Smooth muscle cell (in vitro differentiated cells): ENCODE data around the gene SHROOM2. TPM values are rescaled to one million over a fixed set of nuclear protein-coding genes. Genes with fewer than 3 reads are reported as not detected.
"Not testable (repeated sequence)": the region's sequence is repeated elsewhere in the genome, so short reads cannot be mapped to it uniquely, and the experiment has no call there.

ENCODE experiments used
- DNase-seq: peaks from one replicate; lab custom pipeline; 2025; ENCODE audit not compliant: unreplicated experiment; lab: John Stamatoyannopoulos, UW
- H2AFZ ChIP-seq: fragments of 200-600 bp; sonication (generic); 2 replicates; pipeline ENCODE4 v1.6.0; 2016; ENCODE audit warnings: antibody characterized with exemption, low read depth, mild to moderate bottlenecking
- H3F3A ChIP-seq: fragments of 200-600 bp; sonication (generic); 2 replicates; pipeline ENCODE4 v1.6.0; 2017; ENCODE audit warnings: antibody characterized with exemption, low read depth
- H3K27ac ChIP-seq: fragments of 200-600 bp; sonication (generic); 2 replicates; pipeline ENCODE4 v1.5.1; 2016; ENCODE audit warnings: low read depth, mild to moderate bottlenecking
- H3K27me3 ChIP-seq: fragments of 200-600 bp; sonication (generic); 2 replicates; pipeline ENCODE4 v1.6.1; 2016; ENCODE audit warnings: low read depth, mild to moderate bottlenecking
- H3K36me3 ChIP-seq: fragments of 200-600 bp; sonication (generic); 2 replicates; pipeline ENCODE4 v1.5.1; 2016; ENCODE audit warnings: low read depth
- H3K4me1 ChIP-seq: fragments of 200-600 bp; sonication (generic); 2 replicates; pipeline ENCODE4 v1.5.1; 2016; ENCODE audit warnings: low read depth
- H3K4me2 ChIP-seq: fragments of 200-600 bp; sonication (generic); 2 replicates; pipeline ENCODE4 v1.6.0; 2016; ENCODE audit warnings: mild to moderate bottlenecking
- H3K4me3 ChIP-seq: fragments of 200-600 bp; sonication (generic); 2 replicates; pipeline ENCODE4 v1.5.1; 2016; ENCODE audit warnings: mild to moderate bottlenecking
- H3K79me2 ChIP-seq: fragments of 200-600 bp; sonication (generic); 2 replicates; pipeline ENCODE4 v1.6.0; 2016; ENCODE audit warnings: low read depth, mild to moderate bottlenecking
- H3K9ac ChIP-seq: fragments of 200-600 bp; sonication (generic); 2 replicates; pipeline ENCODE4 v1.6.0; 2016; ENCODE audit warnings: low read depth
- H3K9me3 ChIP-seq: fragments of 200-600 bp; sonication (generic); replicated peaks from 2 replicates; pipeline ENCODE4 v1.5.1; 2016; ENCODE audit warnings: low read depth
- H4K20me1 ChIP-seq: fragments of 200-600 bp; sonication (generic); 2 replicates; pipeline ENCODE4 v1.6.0; 2016; ENCODE audit warnings: low read depth
- CTCF ChIP-seq: fragments of 200-600 bp; sonication (generic); IDR thresholded peaks from 2 replicates; pipeline ENCODE4 v1.5.1; 2017; ENCODE audit warnings: borderline replicate concordance, mild to moderate bottlenecking, antibody characterized with exemption; ENCODE audit not compliant: insufficient read depth, poor library complexity, severe bottlenecking
- WGBS: methylation state at CpG from one replicate; pipeline ENCODE4 v1.1.7; 2016; ENCODE audit warnings: low lambda C conversion rate; 5-methylcytosine and 5-hydroxymethylcytosine counted together
- polyA plus RNA-seq: library from polyadenylated mRNA; unstranded; fragments of >200 nt; fragmentation: Nextera tagmentation; extraction: Ambion mirVana; gene quantifications from 2 replicates; pipeline ENCODE4 v1.2.1, GENCODE V29; 2016
- total RNA-seq: library from RNA; depleted of rRNA; stranded (reverse); fragments of >200 nt; gene quantifications from 2 replicates; pipeline ENCODE4 v1.2.3, GENCODE V29; 2014

The SHROOM2 gene
- total and polyA plus RNA-seq, 2 experiments from 2014 or later = 5.5 to 8.9 TPM

DNA sequence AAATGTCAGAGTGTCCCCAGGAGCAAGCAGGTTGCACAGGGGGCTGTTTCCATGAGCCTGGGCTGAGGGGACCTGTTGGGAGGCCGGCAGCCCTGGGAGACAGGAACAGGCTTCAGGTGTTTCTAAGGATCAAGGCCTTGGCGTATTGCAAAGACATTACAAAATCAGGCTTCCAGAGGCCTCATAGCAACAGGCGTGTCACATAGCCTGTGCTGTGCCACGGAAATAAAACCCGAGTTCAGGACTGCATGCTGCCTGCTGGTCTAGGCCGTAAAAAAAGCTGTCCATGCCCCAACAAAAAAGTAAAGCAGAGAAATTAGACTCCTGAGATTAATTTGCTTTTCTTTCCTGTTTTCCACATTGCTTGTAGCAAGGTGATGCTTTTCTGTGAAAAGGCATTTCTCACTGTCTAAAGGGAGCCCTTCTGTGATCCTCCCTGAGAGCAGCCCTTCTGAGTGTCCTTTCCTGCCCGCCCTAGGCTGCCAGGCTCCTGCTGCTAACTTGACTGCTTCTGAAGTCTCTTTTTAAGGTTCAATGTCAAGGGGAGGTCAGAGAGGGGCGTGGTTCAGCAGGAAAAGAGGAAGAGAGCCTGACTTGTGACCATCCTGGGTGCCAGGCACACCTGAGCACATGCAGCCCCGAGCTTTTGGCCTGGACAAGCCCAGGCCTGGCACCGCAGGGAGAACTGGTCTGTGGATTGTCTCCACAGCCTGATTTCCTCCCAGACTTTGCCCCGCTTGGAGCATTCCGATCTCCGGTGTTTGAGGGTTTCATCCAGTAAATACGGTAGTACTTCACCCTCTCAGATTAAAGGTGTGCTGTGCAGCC is 21.3 kb downstream of the SHROOM2 start:
- Histone ChIP-seq H4K20me1 (no peaks in the 10 kb centered on the region), H2AFZ (no peak overlapping the region), H3K27me3 (no peaks in the 10 kb centered on the region), H3K79me2 (no peaks in the 10 kb centered on the region), H3F3A (no peaks in the 10 kb centered on the region), H3K36me3 (no peaks in the 10 kb centered on the region), H3K9ac (no peak overlapping the region), H3K4me1 (no peaks in the 10 kb centered on the region), H3K4me2 (no peak overlapping the region), H3K4me3 (no peak overlapping the region), H3K9me3 (no peaks in the 10 kb centered on the region), H3K27ac (no peak overlapping the region)
- 80% methylated on average over 14 of the region's 14 CpGs for WGBS
- TF ChIP-seq CTCF = no peak
- DNase-seq = no peak

DNA sequence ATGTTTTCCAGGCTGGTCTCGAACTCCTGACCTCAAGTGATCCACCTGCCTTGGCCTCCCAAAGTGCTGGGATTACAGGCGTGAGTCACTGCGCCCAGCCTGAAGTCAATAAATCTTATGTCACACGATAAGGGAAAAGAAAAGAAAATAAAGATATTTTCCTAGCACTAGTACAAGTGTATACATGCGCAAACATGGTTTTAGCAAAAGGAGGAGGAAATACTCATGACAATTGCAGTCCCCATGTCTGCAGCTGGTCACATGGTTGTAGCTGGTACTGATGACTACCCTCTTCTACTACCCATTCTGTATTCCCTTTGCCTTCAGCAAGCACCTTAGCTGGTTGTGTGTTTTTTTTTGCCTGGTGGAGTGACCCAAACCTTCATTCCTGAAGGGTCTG is 23.6 kb downstream of the SHROOM2 start:
- H4K20me1 ChIP-seq, H3K9me3 ChIP-seq, H3K4me1 ChIP-seq, H2AFZ ChIP-seq, DNase-seq, H3K27me3 ChIP-seq, H3K9ac ChIP-seq, H3F3A ChIP-seq, H3K27ac ChIP-seq, H3K4me2 ChIP-seq, H3K79me2 ChIP-seq, H3K36me3 ChIP-seq, H3K4me3 ChIP-seq: not testable (repeated sequence)
- WGBS = 90% methylated on average over 5 of the region's 5 CpGs

DNA sequence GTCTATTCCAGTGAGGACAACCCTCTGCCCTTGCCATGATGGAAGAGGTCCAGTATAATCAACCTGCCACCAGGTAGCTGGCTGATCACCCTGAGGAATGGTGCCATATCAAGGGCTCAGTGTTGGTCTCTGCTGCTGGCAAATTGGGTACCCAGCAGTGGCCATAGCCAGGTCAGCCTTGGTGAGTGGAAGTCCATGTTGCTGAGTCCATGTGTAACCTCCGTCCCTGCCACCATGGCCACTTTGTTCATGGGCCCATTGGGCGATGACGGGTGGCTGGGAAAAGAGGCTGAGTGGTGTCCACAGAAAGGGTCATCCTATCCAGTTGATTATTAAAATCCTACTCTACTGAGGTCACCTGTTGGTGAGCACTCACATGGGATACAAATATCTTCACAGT is 24.9 kb downstream of the SHROOM2 start:
- WGBS = 88% methylated on average over 3 of the region's 3 CpGs
- not testable (repeated sequence) for H3K4me1 ChIP-seq, H3K27me3 ChIP-seq, H3K4me2 ChIP-seq, H2AFZ ChIP-seq, H3F3A ChIP-seq, H3K4me3 ChIP-seq, H4K20me1 ChIP-seq, DNase-seq, H3K9ac ChIP-seq, H3K79me2 ChIP-seq, H3K9me3 ChIP-seq, H3K36me3 ChIP-seq, H3K27ac ChIP-seq

DNA sequence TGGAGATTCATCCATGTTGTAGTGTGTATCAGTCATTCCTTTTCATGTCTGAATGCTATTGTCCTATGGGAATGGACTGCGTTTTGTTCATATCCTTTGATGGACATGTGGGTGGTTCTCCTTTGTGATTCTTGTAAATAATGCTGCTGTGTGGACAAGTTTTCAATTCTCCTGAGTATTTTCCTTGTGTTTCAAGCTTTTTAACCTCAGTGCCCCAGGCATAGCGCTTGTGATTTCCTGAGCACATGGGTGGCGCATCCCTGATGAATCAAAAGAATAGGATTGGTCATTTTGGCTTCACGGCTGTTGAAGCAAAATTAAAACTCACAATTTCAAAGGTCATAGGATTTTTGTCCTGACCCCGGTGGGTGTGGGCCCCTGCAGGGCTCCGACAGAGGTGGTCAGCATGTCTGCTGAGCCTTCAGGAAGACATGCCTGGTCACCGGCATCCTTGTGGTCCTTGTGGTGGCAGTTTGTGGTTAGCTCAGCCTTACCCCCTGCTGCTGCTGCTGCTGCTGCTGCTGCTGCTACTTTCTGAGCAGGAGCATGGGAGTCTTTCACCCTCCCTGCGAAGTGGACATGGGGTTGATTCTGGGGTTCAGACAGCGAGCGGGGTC is 30.0 kb downstream of the SHROOM2 start:
- DNase-seq = no peak
- no peaks in the 10 kb centered on the region for H3K36me3 ChIP-seq
- no peaks in the 10 kb centered on the region for H3K4me1 ChIP-seq
- no peak overlapping the region for H2AFZ ChIP-seq
- H3K9me3 ChIP-seq = no peaks in the 10 kb centered on the region
- H3K27me3 ChIP-seq = no peaks in the 10 kb centered on the region
- no peaks in the 10 kb centered on the region for H3F3A ChIP-seq
- H4K20me1 ChIP-seq = no peaks in the 10 kb centered on the region
- H3K4me2 ChIP-seq = no peak overlapping the region
- no peak overlapping the region for H3K27ac ChIP-seq
- no peaks in the 10 kb centered on the region for H3K79me2 ChIP-seq
- TF ChIP-seq CTCF = no peak
- WGBS = 65% methylated on average over 10 of the region's 10 CpGs
- H3K9ac ChIP-seq = no peak overlapping the region
- H3K4me3 ChIP-seq = no peak overlapping the region
